ENCODE measurements around the gene CHD6.

Gene CHD6

DNA sequence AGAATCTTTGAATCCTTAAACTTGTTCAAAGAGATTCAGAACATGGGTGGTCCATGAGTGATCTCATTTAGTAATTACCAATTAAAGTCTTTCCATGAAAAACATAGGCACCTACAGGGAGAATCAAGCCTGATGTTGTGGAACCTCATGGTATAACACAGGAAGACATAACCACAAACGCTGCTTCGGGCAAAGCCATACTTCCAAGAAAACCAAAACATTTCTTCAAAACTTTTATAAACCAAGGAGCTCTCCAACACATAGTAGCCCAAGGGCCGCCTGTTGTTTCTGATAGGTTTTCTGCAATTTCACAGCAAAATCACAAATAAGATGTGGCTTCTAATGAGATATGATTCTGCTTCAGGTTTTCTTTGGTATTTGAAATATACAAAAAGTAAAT lies 2.5 kb downstream of the CHD6 start:
- H3K27ac ChIP-seq, result no peak overlapping the region
- no peaks in the 10 kb centered on the region for H3K9me3 ChIP-seq
- peaks cover 46% of the 10 kb centered on the region for H3K27me3 ChIP-seq
- no peaks in the 10 kb centered on the region for H3K36me3 ChIP-seq
- no peak overlapping the region for H3K4me3 ChIP-seq (ENCODE audit: low read depth in 1 of 2, low read length in 1 of 2)
- TF ChIP-seq, protein P1, sequence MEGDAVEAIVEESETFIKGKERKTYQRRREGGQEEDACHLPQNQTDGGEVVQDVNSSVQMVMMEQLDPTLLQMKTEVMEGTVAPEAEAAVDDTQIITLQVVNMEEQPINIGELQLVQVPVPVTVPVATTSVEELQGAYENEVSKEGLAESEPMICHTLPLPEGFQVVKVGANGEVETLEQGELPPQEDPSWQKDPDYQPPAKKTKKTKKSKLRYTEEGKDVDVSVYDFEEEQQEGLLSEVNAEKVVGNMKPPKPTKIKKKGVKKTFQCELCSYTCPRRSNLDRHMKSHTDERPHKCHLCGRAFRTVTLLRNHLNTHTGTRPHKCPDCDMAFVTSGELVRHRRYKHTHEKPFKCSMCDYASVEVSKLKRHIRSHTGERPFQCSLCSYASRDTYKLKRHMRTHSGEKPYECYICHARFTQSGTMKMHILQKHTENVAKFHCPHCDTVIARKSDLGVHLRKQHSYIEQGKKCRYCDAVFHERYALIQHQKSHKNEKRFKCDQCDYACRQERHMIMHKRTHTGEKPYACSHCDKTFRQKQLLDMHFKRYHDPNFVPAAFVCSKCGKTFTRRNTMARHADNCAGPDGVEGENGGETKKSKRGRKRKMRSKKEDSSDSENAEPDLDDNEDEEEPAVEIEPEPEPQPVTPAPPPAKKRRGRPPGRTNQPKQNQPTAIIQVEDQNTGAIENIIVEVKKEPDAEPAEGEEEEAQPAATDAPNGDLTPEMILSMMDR (IDR thresholded peaks at IDR 0.05), result no peak
- H3K4me1 ChIP-seq (ENCODE audit: control insufficient read depth in 1 of 2, insufficient read depth in 1 of 2, low read depth in 1 of 2, low read length in 1 of 2), result peaks cover 7 to 29% of the 10 kb centered on the region in 2 experiments

DNA sequence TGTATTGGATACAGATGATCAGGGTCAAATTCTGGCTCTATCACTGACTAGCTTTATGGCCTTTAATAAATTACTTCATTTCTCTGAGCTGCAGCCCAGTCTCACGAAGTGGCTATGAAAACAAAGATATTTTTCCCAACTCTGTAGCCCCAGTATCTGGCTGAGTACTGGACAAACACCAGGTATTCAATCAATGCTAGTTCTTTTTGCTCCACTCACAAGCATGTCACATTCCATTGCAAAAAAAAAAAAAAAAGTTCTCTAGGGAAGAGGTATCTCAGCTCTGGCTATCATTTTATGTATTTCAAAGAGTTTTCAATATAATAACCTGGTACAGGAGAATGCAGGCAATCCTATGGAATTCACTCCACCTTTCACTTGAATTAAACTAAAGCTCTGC lies 3.1 kb downstream of the CHD6 start:
- no peaks in the 10 kb centered on the region for H3K9me3 ChIP-seq
- TF ChIP-seq, protein P1 (IDR thresholded peaks at IDR 0.05), result no peak
- H3K4me3 ChIP-seq (ENCODE audit: low read depth in 1 of 2, low read length in 1 of 2), result no peak overlapping the region
- H3K27ac ChIP-seq, result no peak overlapping the region
- H3K36me3 ChIP-seq, result no peaks in the 10 kb centered on the region
- peaks cover 41% of the 10 kb centered on the region for H3K27me3 ChIP-seq
- peaks cover 7 to 29% of the 10 kb centered on the region in 2 experiments for H3K4me1 ChIP-seq (ENCODE audit: control insufficient read depth in 1 of 2, insufficient read depth in 1 of 2, low read depth in 1 of 2, low read length in 1 of 2)

DNA sequence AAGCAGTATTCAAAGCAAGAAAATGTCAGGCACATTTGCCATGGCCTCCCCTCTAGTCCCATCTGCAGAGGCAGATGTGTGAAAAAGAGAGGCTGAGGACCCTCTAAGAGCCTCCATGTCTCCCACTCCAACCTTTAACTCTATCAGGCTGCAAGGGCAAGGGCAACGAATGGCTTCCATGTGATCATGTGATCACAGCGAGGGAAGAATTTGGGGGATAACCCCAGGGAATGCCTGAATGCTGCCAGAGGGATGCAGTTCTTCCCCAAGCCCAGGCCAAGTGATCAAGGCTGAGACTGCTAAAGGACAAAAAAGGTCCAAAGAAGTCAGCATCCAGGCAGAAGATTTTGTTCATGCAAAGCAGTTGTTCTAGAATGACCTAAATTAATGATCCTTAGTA lies 4.9 kb downstream of the CHD6 start:
- H3K4me1 ChIP-seq (ENCODE audit: control insufficient read depth in 1 of 2, insufficient read depth in 1 of 2, low read depth in 1 of 2, low read length in 1 of 2), result peaks cover 7 to 24% of the 10 kb centered on the region in 2 experiments

DNA sequence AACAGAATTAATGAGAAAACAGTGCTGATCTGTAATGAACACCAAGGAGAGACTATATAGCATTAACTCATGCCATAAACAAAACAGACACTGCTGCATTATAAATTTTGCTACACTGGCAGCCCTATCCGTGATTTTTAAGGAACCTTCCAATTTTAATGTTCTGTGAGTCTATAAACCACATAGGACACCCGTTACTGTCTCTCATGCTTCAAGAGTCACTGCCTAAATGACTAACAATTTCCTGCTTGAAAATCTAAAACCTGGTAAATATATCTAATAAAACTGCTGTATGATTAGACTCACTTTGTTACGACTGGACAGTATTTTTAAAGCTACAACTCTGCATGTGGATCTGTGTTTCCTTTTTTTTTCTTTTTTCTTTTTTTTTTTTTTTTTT lies 8.7 kb downstream of the CHD6 start:
- no peaks in the 10 kb centered on the region for H3K36me3 ChIP-seq
- H3K9me3 ChIP-seq, result no peaks in the 10 kb centered on the region
- no peaks in the 10 kb centered on the region for H3K27me3 ChIP-seq
- TF ChIP-seq, protein P1 (IDR thresholded peaks at IDR 0.05), result no peak
- no peak overlapping the region for H3K4me3 ChIP-seq (ENCODE audit: low read depth in 1 of 2, low read length in 1 of 2)
- no peaks in the 10 kb centered on the region for H3K4me1 ChIP-seq (ENCODE audit: control insufficient read depth in 1 of 2, insufficient read depth in 1 of 2, low read depth in 1 of 2, low read length in 1 of 2)
- no peak overlapping the region for H3K27ac ChIP-seq

More for the DNA sequence above, 4.9 kb downstream of the CHD6 start:
- Histone ChIP-seq H3K9me3 (no peaks in the 10 kb centered on the region), H3K36me3 (no peaks in the 10 kb centered on the region), H3K27me3 (peaks cover 23% of the 10 kb centered on the region), H3K4me3 (ENCODE audit: low read depth in 1 of 2, low read length in 1 of 2) (no peak overlapping the region), H3K27ac (no peak overlapping the region)
- TF ChIP-seq, protein P1 (IDR thresholded peaks at IDR 0.05), result no peak

DNA sequence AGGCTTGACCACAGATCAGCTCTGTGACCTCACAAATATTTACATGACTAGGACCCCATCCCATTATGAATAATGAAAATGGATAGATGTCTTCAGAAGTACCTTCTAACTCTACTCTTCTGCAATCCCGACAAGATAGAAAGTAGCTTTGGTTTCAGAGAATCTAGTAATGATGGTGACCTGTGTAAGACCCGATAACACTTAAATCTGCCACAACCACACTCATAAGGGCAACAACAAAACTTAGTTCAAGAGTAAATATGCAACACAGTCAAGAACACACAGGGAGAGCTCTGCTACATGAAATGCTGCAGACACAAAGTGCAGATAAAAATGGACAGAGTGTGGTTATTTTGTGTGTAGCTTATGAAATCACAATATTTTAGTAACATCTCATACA lies 9.6 kb downstream of the CHD6 start:
- Histone ChIP-seq H3K36me3 (no peaks in the 10 kb centered on the region), H3K4me1 (ENCODE audit: control insufficient read depth in 1 of 2, insufficient read depth in 1 of 2, low read depth in 1 of 2, low read length in 1 of 2) (no peaks in the 10 kb centered on the region), H3K27ac (no peak overlapping the region), H3K9me3 (no peaks in the 10 kb centered on the region), H3K27me3 (no peaks in the 10 kb centered on the region), H3K4me3 (ENCODE audit: low read depth in 1 of 2, low read length in 1 of 2) (no peak overlapping the region)
- TF ChIP-seq, protein P1 (IDR thresholded peaks at IDR 0.05), result no peak

DNA sequence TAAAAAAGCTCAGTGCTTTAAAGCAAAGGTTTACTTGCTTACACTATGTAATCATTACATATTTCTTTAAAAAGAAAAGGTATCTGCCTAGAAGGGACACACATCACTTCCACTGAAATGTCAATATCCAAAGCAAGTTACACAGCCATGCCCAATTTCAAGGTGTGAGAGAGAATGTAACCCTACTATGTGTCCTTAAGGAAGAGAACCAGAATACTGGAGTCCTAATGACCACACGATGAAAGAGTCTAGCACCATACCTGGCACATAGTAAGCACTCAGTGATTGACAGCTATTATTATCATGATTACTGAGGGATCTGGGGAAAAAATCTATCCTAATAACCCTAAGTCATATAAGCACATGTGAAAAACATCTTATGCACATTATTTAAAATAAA lies 10.4 kb downstream of the CHD6 start:
- no peaks in the 10 kb centered on the region for H3K27me3 ChIP-seq
- H3K4me3 ChIP-seq (ENCODE audit: low read depth in 1 of 2, low read length in 1 of 2), result no peak overlapping the region
- H3K4me1 ChIP-seq (ENCODE audit: control insufficient read depth in 1 of 2, insufficient read depth in 1 of 2, low read depth in 1 of 2, low read length in 1 of 2), result no peaks in the 10 kb centered on the region
- H3K27ac ChIP-seq, result no peak overlapping the region
- TF ChIP-seq, protein P1 (IDR thresholded peaks at IDR 0.05), result no peak
- H3K9me3 ChIP-seq, result no peaks in the 10 kb centered on the region
- H3K36me3 ChIP-seq, result no peaks in the 10 kb centered on the region

Data from neutrophil (primary cell).